Caki2 (cell line): ENCODE results near the gene VEGFA. TPM values are rescaled to one million over a fixed set of nuclear protein-coding genes. Genes with fewer than 3 reads are reported as not detected.

Source experiments
- DNase-seq: peaks from one replicate; pipeline ENCODE4 v3.0.0-alpha.2; 2015; ENCODE audit warnings: low read depth
- in situ Hi-C: cut with HindIII; loops from 2 replicates; pipeline ENCODE4 v1.10.0; 2016; ENCODE audit warnings: low sequenced_read_pairs, low pct_unique_long_range_greater_than_20kb, mixed read lengths
- total RNA-seq: library from RNA; depleted of rRNA; stranded (reverse); fragments of >200 nt; shearing (Covaris generic); gene quantifications from 2 replicates; pipeline ENCODE4 v1.2.3, GENCODE V29; 2014; ENCODE audit warnings: low replicate concordance; rRNA removed

The VEGFA gene
- total RNA-seq, 1 experiment from 2014 or later, result 40.0 TPM

GRCh38 chr6:43823879-43824702, 54.1 kb downstream of the VEGFA start:
- in situ Hi-C loops, result no loop called here
- no peak for DNase-seq

GRCh38 chr6:43824703-43825064, 54.7 kb downstream of the VEGFA start:
- in situ Hi-C loops, result no loop called here
- DNase-seq, result no peak

- in situ Hi-C loops, result no loop called here
- DNase-seq, result no peak
These were observed 55.4 kb downstream of the VEGFA start for GRCh38 chr6:43825187-43826115.

GRCh38 chr6:43826730-43827129, 56.7 kb downstream of the VEGFA start:
- no peak for DNase-seq
- in situ Hi-C loops, result no loop called here

- in situ Hi-C loops, result no loop called here
- DNase-seq, result no peak
These were observed 57.9 kb downstream of the VEGFA start for GRCh38 chr6:43827898-43828297.

GRCh38 chr6:43828711-43829110, 58.7 kb downstream of the VEGFA start:
- in situ Hi-C loops, result no loop called here
- DNase-seq, result no peak

GRCh38 chr6:43829470-43829869, 59.5 kb downstream of the VEGFA start:
- DNase-seq, result no peak
- in situ Hi-C loops, result no loop called here

- DNase-seq, result no peak
- in situ Hi-C loops, result no loop called here
These were observed 60.8 kb downstream of the VEGFA start for GRCh38 chr6:43830775-43831174.

GRCh38 chr6:43831191-43831590, 61.2 kb downstream of the VEGFA start:
- in situ Hi-C loops, result no loop called here
- no peak for DNase-seq

GRCh38 chr6:43833223-43833995, 63.4 kb downstream of the VEGFA start:
- peak; percentile 37 for DNase-seq
- in situ Hi-C loops, result no loop called here

- in situ Hi-C loops, result no loop called here
- no peak for DNase-seq
These were observed 64.0 kb downstream of the VEGFA start for GRCh38 chr6:43833996-43834390.

- no peak for DNase-seq
- in situ Hi-C loops, result no loop called here
These were observed 64.6 kb downstream of the VEGFA start for GRCh38 chr6:43834528-43835155.

- no peak for DNase-seq
- in situ Hi-C loops, result no loop called here
These were observed 65.9 kb downstream of the VEGFA start for GRCh38 chr6:43835872-43836419.

Other genes with a start within 250 kb of the VEGFA start
- gene XPO5, start 194.2 kb upstream of the VEGFA start, total RNA-seq, result 28.3 and 39.2 TPM in 2 replicates
- 23.5 and 39.0 TPM in 2 replicates for gene POLH, start 194.0 kb upstream of the VEGFA start, total RNA-seq
- gene GTPBP2, start 140.9 kb upstream of the VEGFA start, total RNA-seq, result 51.0 and 56.5 TPM in 2 replicates
- 39.1 and 46.7 TPM in 2 replicates for gene MAD2L1BP, start 134.4 kb upstream of the VEGFA start, total RNA-seq
- not detected in 2 replicates for gene RSPH9, start 125.2 kb upstream of the VEGFA start, total RNA-seq
- 92.4 and 125 TPM in 2 replicates for gene MRPS18A, start 82.4 kb upstream of the VEGFA start, total RNA-seq